Endothelial cell of umbilical vein (primary cell): ENCODE results near the gene THSD7A. TPM values are rescaled to one million over a fixed set of nuclear protein-coding genes. Genes with fewer than 3 reads are reported as not detected.

Experiments used
- BruUV-seq: library from RNA; stranded (reverse); fragments of 400-500 nt; replicated peaks from 2 replicates; lab custom pipeline; 2021; lab: Mats Ljungman, UMichigan
- CTCF ChIA-PET: fragments of 300-600, 350-600 bp; sonication (Branson Sonifier 250); formaldehyde crosslinking; loops from one replicate; lab custom pipeline; 2021; ENCODE audit warnings: antibody characterized with exemption, inconsistent platforms; lab: Charles Lee
- POLR2A ChIA-PET: fragments of 300-600, 350-600 bp; sonication (Branson Sonifier 250); formaldehyde crosslinking; loops from one replicate; lab custom pipeline; 2021; ENCODE audit warnings: antibody characterized with exemption, inconsistent platforms; lab: Charles Lee
- DNase-seq: peaks from one replicate; pipeline ENCODE4 v3.0.0-alpha.2; 2011; ENCODE audit warnings: low read depth, low spot score
- FAIRE-seq: peaks from 2 replicates; lab custom pipeline; 2011; peaks lifted over from hg19 to GRCh38; lab: Jason Lieb, UNC
- H2AFZ ChIP-seq: 2 replicates; pipeline ENCODE4 v1.6.0; 2012; ENCODE audit warnings: low read depth, low read length, control low read depth, inconsistent platforms
- H3K27ac ChIP-seq: 2 replicates; pipeline ENCODE4 v1.5.1; 2011; ENCODE audit warnings: low read depth, mild to moderate bottlenecking, control low read depth, low read length, moderate library complexity; ENCODE audit not compliant: insufficient read depth
- H3K27me3 ChIP-seq, 2 experiments: 2 replicates each; pipeline versions ENCODE4 v1.6.0 to v1.6.1; 2011; ENCODE audit warnings: low read length in 2 of 2, mixed read lengths in 1 of 2; ENCODE audit not compliant: control insufficient read depth in 2 of 2, insufficient read depth in 2 of 2
- H3K36me3 ChIP-seq, 2 experiments: 2 replicates in 1 of 2; 3 replicates in 1 of 2; pipeline ENCODE4 v1.5.1; 2011; ENCODE audit warnings: low read length in 2 of 2, mild to moderate bottlenecking in 1 of 2, moderate library complexity in 1 of 2; ENCODE audit not compliant: control insufficient read depth in 2 of 2, insufficient read depth in 2 of 2; ENCODE audit errors: extremely low read depth in 1 of 2
- H3K4me1 ChIP-seq: 3 replicates; pipeline ENCODE4 v1.5.1; 2011; ENCODE audit warnings: mild to moderate bottlenecking, low read length; ENCODE audit not compliant: control insufficient read depth, insufficient read depth; ENCODE audit errors: extremely low read depth
- H3K4me2 ChIP-seq: 2 replicates; pipeline ENCODE4 v1.6.1; 2011; ENCODE audit warnings: low read length, control low read depth, mixed read lengths; ENCODE audit not compliant: insufficient read depth
- H3K4me3 ChIP-seq, 3 experiments: fragments of 200-600 bp in 1 of 3; sonication (generic), shearing (Covaris generic) in 1 of 3; replicated peaks in 1 of 3; 2 replicates each; pipeline ENCODE4 v1.5.1; 2011 to 2016; ENCODE audit warnings: control low read depth in 3 of 3, low read length in 3 of 3, mild to moderate bottlenecking in 2 of 3, inconsistent platforms in 1 of 3, low read depth in 1 of 3, moderate library complexity in 1 of 3; ENCODE audit not compliant: insufficient read depth in 1 of 3
- H3K79me2 ChIP-seq: 2 replicates; pipeline ENCODE4 v1.6.0; 2012; ENCODE audit warnings: low read length, inconsistent platforms; ENCODE audit not compliant: control insufficient read depth, insufficient read depth
- H3K9ac ChIP-seq: replicated peaks from 2 replicates; pipeline ENCODE3; 2011; ENCODE audit warnings: low read length, control low read depth; ENCODE audit not compliant: insufficient read depth; ENCODE audit errors: extremely low read depth
- H3K9me1 ChIP-seq: replicated peaks from 3 replicates; pipeline ENCODE4 v1.6.0; 2011; ENCODE audit warnings: mild to moderate bottlenecking, low read length; ENCODE audit not compliant: control insufficient read depth, insufficient read depth; ENCODE audit errors: extremely low read depth
- H3K9me3 ChIP-seq: replicated peaks from 2 replicates; pipeline ENCODE4 v1.5.1; 2012; ENCODE audit warnings: low read length, inconsistent platforms; ENCODE audit not compliant: control insufficient read depth, insufficient read depth
- H4K20me1 ChIP-seq: replicated peaks from 2 replicates; pipeline ENCODE3; 2011; ENCODE audit warnings: mild to moderate bottlenecking, low read length; ENCODE audit not compliant: control insufficient read depth, insufficient read depth; ENCODE audit errors: extremely low read depth
- CTCF ChIP-seq, 2 donors: IDR thresholded peaks; 1 replicate in 1 of 2; 2 replicates in 1 of 2; pipeline ENCODE4 v1.5.1; 2011; ENCODE audit warnings: low read length in 2 of 2, mild to moderate bottlenecking in 2 of 2, moderate library complexity in 2 of 2, control low read depth in 1 of 2, inconsistent platforms in 1 of 2, low read depth in 1 of 2; ENCODE audit not compliant: insufficient read depth in 1 of 2; ENCODE audit errors: extremely low read depth in 1 of 2
- EZH2 ChIP-seq: IDR thresholded peaks from 2 replicates; pipeline ENCODE4 v1.6.1; 2012; ENCODE audit warnings: borderline replicate concordance, low read depth, mild to moderate bottlenecking, moderate library complexity, low read length, inconsistent platforms; ENCODE audit not compliant: severe bottlenecking
- FOS ChIP-seq: IDR thresholded peaks from 2 replicates; pipeline ENCODE4 v1.6.1; 2011; ENCODE audit warnings: mild to moderate bottlenecking, low read length, moderate library complexity, borderline replicate concordance; ENCODE audit not compliant: insufficient read depth
- GATA2 ChIP-seq: IDR thresholded peaks from 2 replicates; pipeline ENCODE4 v1.7.0; 2011; ENCODE audit warnings: low read depth, mild to moderate bottlenecking, moderate library complexity, mixed read lengths, low read length; ENCODE audit not compliant: insufficient read length, insufficient read depth
- JUN ChIP-seq: IDR thresholded peaks from 2 replicates; pipeline ENCODE4 v1.6.1; 2011; ENCODE audit warnings: borderline replicate concordance, low read depth; ENCODE audit not compliant: insufficient read length, insufficient read depth
- MAX ChIP-seq: IDR thresholded peaks from 2 replicates; pipeline ENCODE4 v1.6.1; 2011; ENCODE audit not compliant: insufficient read depth, insufficient read length
- MYC ChIP-seq: IDR thresholded peaks from one replicate; pipeline ENCODE4 v1.6.1; 2011; ENCODE audit warnings: mild to moderate bottlenecking, low read depth, low read length
- POLR2A ChIP-seq: IDR thresholded peaks from 2 replicates; pipeline ENCODE4 v1.6.1; 2012; ENCODE audit warnings: low read depth, mild to moderate bottlenecking, control low read depth, low read length
- POLR2AphosphoS5 ChIP-seq: IDR thresholded peaks from 2 replicates; pipeline ENCODE4 v1.6.1; 2012; ENCODE audit warnings: low read depth, mild to moderate bottlenecking, control low read depth, low read length, moderate library complexity; ENCODE audit not compliant: insufficient read depth
- dilution Hi-C: fragments of 300-500 bp; cut with MboI; formaldehyde crosslinking; loops from one replicate; pipeline ENCODE4 v1.15.0; 2019; ENCODE audit warnings: low sequenced_read_pairs; ENCODE audit not compliant: extremely low pct_ligation_motif_present
- intact Hi-C: fragments of 100-400 bp; cut with micrococcal nuclease; formaldehyde crosslinking; loops from one replicate; pipeline ENCODE4 v1.10.0; 2022
- polyA plus RNA-seq, 4 experiments: library from polyadenylated mRNA; depleted of rRNA in 3 of 4; stranded (reverse) in 3 of 4; unstranded in 1 of 4; fragments of >200 nt; gene quantifications; 2 replicates each; pipeline versions ENCODE4 v1.2.1 to v1.2.3, GENCODE V29; 2011 to 2012; ENCODE audit warnings: missing spikeins in 1 of 4
- total RNA-seq: library from RNA; stranded (reverse); gene quantifications from 2 replicates; pipeline ENCODE4 v1.2.3, GENCODE V29; 2021

The THSD7A gene
- total and polyA plus RNA-seq, 2 donors (not counting 3 experiments of a cell fraction or from before 2014, with no cell fraction given) = 3.3 to 12.7 TPM

GRCh38 chr7:11776039-11776438, 56.0 kb downstream of the THSD7A start:
- Histone ChIP-seq H3K4me1 (no peaks in the 10 kb centered on the region), H2AFZ (no peak overlapping the region), H3K9me3 (no peaks in the 10 kb centered on the region), H3K79me2 (no peaks in the 10 kb centered on the region), H3K27me3 (no peaks in the 10 kb centered on the region), H3K4me3 (no peak overlapping the region), H3K9ac (no peak overlapping the region), H3K36me3 (peaks cover 0 to 2% of the 10 kb centered on the region in 2 experiments), H3K27ac (no peak overlapping the region), H4K20me1 (no peaks in the 10 kb centered on the region), H3K4me2 (no peak overlapping the region), H3K9me1 (no peaks in the 10 kb centered on the region)
- dilution Hi-C loops (no loop called here), intact Hi-C loops (no loop called here)
- POLR2A ChIA-PET = no interaction called here
- DNase-seq (no peak), FAIRE-seq (no peak)
- CTCF ChIA-PET = interaction anchor here (1.0 kb wide), 1 partner anchor 714 kb away, joined by 5 read pairs; no protein-coding TSS in a partner anchor
- TF ChIP-seq EZH2 (no peak), MYC (no peak), CTCF (IDR thresholded peaks at IDR 0.05; ENCODE audit: extremely low read depth in 1 of 2, insufficient read depth in 1 of 2, low read depth in 1 of 2, low read length in 2 of 2) (no peak), JUN (no peak), POLR2AphosphoS5 (no peak), MAX (no peak), GATA2 (no peak), FOS (no peak), POLR2A (no peak)
- no TSS peak for BruUV-seq
